ENCODE measurements around the gene PGRMC2. TPM values are rescaled to one million over a fixed set of nuclear protein-coding genes. Genes with fewer than 3 reads are reported as not detected.

PGRMC2 gene
- total RNA-seq, 4 donors from 2014 or later, result 57.3 to 74.3 (median 59.4) TPM

DNA sequence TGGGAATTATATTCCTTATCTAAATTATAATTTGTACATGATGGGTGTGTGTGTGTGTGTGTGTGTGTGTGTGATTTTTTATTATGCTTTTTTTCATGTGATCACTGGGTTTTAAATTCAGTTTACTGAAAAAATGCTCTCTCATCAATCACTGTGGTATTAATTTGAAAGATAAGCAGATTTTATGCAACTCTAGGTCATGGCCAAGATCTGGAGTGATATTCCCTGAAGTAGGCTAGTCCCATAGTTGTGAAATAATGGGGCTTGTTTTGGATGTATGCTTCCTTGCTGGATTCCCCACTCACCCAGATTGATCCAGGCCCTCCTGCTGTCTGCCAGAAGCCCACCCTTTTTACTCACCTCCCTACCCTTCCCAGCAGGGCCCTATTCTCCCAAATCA is 22.0 kb upstream of the PGRMC2 start:
- peaks cover 0 to 10% (median 0%) of the 10 kb centered on the region in 4 donors for H3K4me1 ChIP-seq
- H3K9me3 ChIP-seq, result no peaks in the 10 kb centered on the region
- no peak for DNase-seq (ENCODE audit: extremely low spot score)
- TF ChIP-seq POLR2AphosphoS5 (IDR thresholded peaks at IDR 0.05) (no peak), EP300 (IDR thresholded peaks at IDR 0.05) (no peak), POLR2A (IDR thresholded peaks at IDR 0.05; ENCODE audit: low read depth) (no peak)
- TF ChIP-seq, protein P1, sequence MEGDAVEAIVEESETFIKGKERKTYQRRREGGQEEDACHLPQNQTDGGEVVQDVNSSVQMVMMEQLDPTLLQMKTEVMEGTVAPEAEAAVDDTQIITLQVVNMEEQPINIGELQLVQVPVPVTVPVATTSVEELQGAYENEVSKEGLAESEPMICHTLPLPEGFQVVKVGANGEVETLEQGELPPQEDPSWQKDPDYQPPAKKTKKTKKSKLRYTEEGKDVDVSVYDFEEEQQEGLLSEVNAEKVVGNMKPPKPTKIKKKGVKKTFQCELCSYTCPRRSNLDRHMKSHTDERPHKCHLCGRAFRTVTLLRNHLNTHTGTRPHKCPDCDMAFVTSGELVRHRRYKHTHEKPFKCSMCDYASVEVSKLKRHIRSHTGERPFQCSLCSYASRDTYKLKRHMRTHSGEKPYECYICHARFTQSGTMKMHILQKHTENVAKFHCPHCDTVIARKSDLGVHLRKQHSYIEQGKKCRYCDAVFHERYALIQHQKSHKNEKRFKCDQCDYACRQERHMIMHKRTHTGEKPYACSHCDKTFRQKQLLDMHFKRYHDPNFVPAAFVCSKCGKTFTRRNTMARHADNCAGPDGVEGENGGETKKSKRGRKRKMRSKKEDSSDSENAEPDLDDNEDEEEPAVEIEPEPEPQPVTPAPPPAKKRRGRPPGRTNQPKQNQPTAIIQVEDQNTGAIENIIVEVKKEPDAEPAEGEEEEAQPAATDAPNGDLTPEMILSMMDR (IDR thresholded peaks at IDR 0.05), result no peak
- no peak overlapping the region for H3K4me3 ChIP-seq
- H3K36me3 ChIP-seq, result no peaks in the 10 kb centered on the region
- no peaks in the 10 kb centered on the region for H3K27me3 ChIP-seq
- intact Hi-C loops (cut with DNase I), result no loop called here
- no peak overlapping the region for H3K27ac ChIP-seq (replicated peaks in 1 of 4)

DNA sequence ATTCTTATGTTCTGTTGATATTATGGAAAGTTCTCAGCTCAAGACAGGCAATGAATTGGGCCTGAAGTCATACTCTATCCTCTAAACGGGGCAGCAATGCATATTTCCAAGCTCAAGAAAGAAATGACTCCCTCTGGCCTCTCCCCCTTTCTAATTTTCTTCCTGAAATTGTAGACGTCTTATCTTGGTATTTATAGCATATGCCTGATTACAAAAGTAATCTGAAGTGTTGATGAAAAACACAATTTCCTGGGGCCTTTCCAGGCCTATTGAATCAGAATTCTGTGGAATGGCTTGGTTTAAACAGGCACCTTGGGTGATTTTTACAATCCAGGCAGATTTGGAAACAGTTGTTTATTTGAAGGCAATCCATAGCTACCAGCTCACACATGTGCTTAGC is 21.4 kb upstream of the PGRMC2 start:
- no peak for DNase-seq (ENCODE audit: extremely low spot score)
- no peak for TF ChIP-seq POLR2A (IDR thresholded peaks at IDR 0.05; ENCODE audit: low read depth)
- no peak for TF ChIP-seq POLR2AphosphoS5 (IDR thresholded peaks at IDR 0.05)
- no peak for TF ChIP-seq EP300 (IDR thresholded peaks at IDR 0.05)
- TF ChIP-seq, protein P1 (IDR thresholded peaks at IDR 0.05), result no peak
- no peak overlapping the region for H3K27ac ChIP-seq (replicated peaks in 1 of 4)
- H3K9me3 ChIP-seq, result no peaks in the 10 kb centered on the region
- no peaks in the 10 kb centered on the region for H3K27me3 ChIP-seq
- peaks cover 0 to 10% (median 0%) of the 10 kb centered on the region in 4 donors for H3K4me1 ChIP-seq
- intact Hi-C loops (cut with DNase I), result no loop called here
- no peaks in the 10 kb centered on the region for H3K36me3 ChIP-seq
- H3K4me3 ChIP-seq, result no peak overlapping the region
- 58% methylated on average over 2 of the region's 2 CpGs for WGBS

DNA sequence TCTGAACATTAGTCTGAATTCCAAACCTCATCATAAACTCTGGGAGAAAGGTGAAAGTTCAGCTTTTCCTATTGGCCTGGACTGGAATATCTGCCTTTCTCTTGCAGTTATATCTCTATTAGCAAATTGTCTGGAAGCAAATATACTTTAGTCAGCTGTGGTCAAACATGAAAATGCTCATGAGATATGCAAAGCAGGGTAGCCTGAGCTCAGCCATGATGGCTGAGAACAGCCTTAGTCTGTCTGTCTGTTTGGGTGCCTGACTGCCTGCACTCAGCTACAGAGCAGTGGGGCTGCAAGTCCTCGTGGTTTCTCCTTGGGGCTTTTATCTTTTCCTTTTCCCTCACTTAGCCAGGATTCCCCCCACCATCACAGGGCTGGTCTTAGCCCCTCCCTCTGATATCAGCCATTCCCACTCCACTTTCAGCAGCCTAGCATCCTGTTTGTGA is 19.5 kb upstream of the PGRMC2 start:
- no peaks in the 10 kb centered on the region for H3K9me3 ChIP-seq
- intact Hi-C loops (cut with DNase I), result no loop called here
- H3K27me3 ChIP-seq, result no peaks in the 10 kb centered on the region
- H3K27ac ChIP-seq (replicated peaks in 1 of 4), result no peak overlapping the region
- no peak for TF ChIP-seq POLR2AphosphoS5 (IDR thresholded peaks at IDR 0.05)
- no peak for TF ChIP-seq POLR2A (IDR thresholded peaks at IDR 0.05; ENCODE audit: low read depth)
- TF ChIP-seq, protein P1 (IDR thresholded peaks at IDR 0.05), result no peak
- no peak for TF ChIP-seq EP300 (IDR thresholded peaks at IDR 0.05)
- H3K4me3 ChIP-seq, result no peak overlapping the region
- WGBS, result 63% methylated on average over 1 of the region's 1 CpG
- no peaks in the 10 kb centered on the region for H3K36me3 ChIP-seq
- no peak for DNase-seq (ENCODE audit: extremely low spot score)
- H3K4me1 ChIP-seq, result peaks cover 0 to 14% (median 0%) of the 10 kb centered on the region in 4 donors

DNA sequence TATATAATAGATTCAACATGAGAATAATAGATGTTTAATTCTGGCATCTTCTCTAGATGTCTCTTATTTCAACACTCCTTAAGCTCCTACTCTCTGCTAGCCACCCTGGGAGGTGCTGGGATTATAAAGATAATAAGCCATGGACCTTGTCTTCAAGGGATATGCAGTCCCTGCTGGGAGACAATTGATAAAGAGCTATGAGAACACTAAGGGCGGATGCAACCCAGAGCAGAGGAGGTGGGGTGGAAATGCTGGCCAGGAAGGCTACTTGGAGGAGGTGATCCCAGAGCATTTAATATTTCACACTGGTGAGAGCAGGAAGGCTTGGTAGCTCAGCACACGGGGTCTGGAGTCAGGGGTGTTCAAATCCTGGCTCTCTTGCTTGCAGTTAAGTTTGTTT is 18.3 kb upstream of the PGRMC2 start:
- no peak for DNase-seq (ENCODE audit: extremely low spot score)
- Histone ChIP-seq H3K4me3 (no peak overlapping the region), H3K36me3 (no peaks in the 10 kb centered on the region), H3K4me1 (peaks cover 0 to 14% (median 0%) of the 10 kb centered on the region in 4 donors), H3K27me3 (no peaks in the 10 kb centered on the region), H3K9me3 (no peaks in the 10 kb centered on the region), H3K27ac (replicated peaks in 1 of 4) (no peak overlapping the region)
- TF ChIP-seq, protein P1 (IDR thresholded peaks at IDR 0.05), result no peak
- TF ChIP-seq EP300 (IDR thresholded peaks at IDR 0.05) (no peak), POLR2A (IDR thresholded peaks at IDR 0.05; ENCODE audit: low read depth) (no peak), POLR2AphosphoS5 (IDR thresholded peaks at IDR 0.05) (no peak)
- intact Hi-C loops (cut with DNase I), result no loop called here
- 89% methylated on average over 2 of the region's 2 CpGs for WGBS

DNA sequence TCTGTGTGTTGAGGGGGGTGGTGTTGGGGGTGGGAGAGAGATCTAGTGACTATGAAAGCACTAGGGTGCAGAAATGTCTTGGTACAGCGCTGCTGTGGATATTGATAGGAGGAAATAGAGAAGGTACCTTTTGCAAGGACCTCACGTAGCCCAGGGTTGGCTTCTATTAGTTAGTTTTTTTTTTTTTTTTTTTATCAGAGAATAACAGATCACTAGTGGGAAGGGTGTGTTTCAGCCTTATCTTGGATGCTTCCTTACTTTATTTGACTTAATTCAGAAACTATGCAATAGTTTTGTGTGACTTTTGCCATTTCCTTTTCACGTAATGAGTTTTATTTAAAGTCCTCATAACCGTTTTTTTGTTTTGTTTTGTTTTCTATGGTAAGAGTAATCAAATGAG is 16.4 kb upstream of the PGRMC2 start:
- H3K4me3 ChIP-seq, result no peak overlapping the region
- no peaks in the 10 kb centered on the region for H3K27me3 ChIP-seq
- peaks cover 3 to 15% (median 9%) of the 10 kb centered on the region in 4 donors for H3K4me1 ChIP-seq
- no peak for DNase-seq (ENCODE audit: extremely low spot score)
- 83% methylated on average over 4 of the region's 4 CpGs for WGBS
- TF ChIP-seq, protein P1 (IDR thresholded peaks at IDR 0.05), result no peak
- no peak for TF ChIP-seq POLR2AphosphoS5 (IDR thresholded peaks at IDR 0.05)
- TF ChIP-seq POLR2A (IDR thresholded peaks at IDR 0.05; ENCODE audit: low read depth), result no peak
- no peak for TF ChIP-seq EP300 (IDR thresholded peaks at IDR 0.05)
- H3K36me3 ChIP-seq, result peaks cover 0 to 7% (median 0%) of the 10 kb centered on the region in 4 donors
- H3K27ac ChIP-seq (replicated peaks in 1 of 4), result no peak overlapping the region
- no peaks in the 10 kb centered on the region for H3K9me3 ChIP-seq
- intact Hi-C loops (cut with DNase I), result no loop called here
